Cardiac septum (tissue), 1 donor: ENCODE data around the gene RAB7B. TPM values are rescaled to one million over a fixed set of nuclear protein-coding genes. Genes with fewer than 3 reads are reported as not detected.
A peak's percentile ranks its signal among the peaks of the same experiment; 100 is the strongest.

ENCODE experiments used
- DNase-seq: peaks from one replicate; pipeline ENCODE4 v3.0.0-alpha.2; 2020; ENCODE audit warnings: low spot score
- intact Hi-C: fragments of 100-400 bp; cut with DNase I; formaldehyde crosslinking; loops from one replicate; pipeline ENCODE4 v1.14.0; 2022
- total RNA-seq: library from RNA; stranded (reverse); fragmentation: NEBNext Ultra II Directional; extraction: Animal tissue kit (Norgen Biotek cat#: 25700); gene quantifications from one replicate; pipeline ENCODE4 v1.2.1, GENCODE V29; 2021
- donor health status: DM: no; HTN: no; CAD: no.

The RAB7B gene
- total RNA-seq, 1 donor from 2014 or later: 2.1 TPM

DNA sequence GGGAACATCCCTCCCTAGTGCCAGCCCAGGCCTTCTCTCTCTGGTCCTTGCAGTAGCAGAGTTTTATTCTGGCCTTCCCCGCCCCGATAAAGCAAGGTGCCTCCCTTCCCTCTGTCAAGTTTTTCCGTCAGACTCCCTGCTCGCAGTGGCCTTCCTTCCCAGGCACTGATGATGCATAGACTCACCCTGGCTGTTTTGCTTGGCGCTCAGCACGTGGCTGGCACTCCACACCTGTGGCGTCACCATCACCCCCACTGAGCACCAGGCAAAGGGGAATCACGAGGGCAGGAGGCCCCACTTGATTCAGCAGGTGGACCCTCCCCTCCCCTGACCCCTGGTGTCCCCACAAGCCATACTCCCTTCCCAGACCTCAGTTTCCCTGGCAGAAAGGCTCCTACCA, 67.3 kb downstream of the RAB7B start:
- no peak for DNase-seq
- intact Hi-C loops: no loop called here

DNA sequence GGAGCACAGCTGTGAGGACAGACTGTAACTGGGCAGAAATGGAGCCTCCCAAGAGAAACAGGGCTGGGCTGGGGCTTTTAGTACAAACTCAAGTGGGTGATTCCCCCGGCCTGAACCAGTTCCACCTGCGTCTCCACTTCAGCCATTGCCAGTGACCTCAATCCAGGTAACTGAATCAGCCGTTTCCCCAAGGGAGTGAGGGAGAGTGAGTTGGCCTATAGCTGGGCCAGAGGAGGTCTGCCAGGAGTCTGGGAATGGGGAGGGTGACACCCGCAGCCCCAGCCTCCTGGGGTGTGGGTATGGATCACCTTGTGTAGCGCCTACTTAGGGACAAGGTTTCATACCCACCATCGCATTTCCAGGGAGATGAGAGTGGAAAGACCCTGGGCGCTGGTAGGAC, 68.4 kb downstream of the RAB7B start:
- no peak for DNase-seq
- intact Hi-C loops: no loop called here

DNA sequence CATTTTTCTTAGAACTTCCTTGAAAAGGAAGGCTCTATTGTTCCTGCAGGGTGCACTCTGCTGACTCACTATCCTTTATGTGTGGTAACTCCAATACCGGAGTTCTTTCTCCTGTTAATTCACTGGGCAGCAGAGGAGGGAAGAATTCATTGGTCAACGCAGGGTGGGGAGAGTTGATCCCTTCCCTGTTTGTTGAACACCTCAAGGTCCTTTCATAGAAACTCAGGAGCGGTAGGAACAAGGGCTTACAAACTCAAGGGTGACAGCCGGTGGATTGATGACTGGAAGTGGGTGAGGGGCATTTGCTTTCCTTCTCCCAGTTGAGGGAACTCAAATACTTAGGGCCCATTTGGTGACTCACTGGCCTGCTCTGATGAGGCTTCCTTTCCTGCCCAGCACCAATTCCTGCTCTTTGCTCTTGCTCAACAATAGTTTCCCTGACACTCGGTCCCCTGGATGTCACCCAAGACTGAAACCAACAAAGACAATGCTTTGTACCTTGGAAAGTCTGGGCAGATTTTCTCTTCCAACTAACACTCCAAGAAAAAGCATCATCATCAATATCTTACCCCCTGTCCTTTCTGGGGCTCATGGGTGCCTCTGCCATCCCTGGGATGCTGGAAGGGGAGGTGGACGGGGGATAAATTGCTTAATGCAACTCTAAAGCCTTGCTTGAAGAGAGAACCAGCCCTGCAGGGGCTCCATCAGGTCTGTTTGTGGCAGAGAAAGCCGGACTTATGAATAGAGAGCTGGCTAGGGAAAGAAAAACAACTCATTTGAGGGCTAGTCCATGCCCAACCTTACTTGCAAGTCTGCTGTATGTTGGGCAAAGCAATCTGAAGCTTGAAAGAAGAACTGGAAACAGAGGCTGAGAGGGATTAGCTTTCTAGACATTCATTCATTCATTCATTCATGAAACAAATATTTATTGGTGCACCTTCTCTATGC, 69.2 kb downstream of the RAB7B start:
- intact Hi-C loops: no loop called here
- no peak for DNase-seq

DNA sequence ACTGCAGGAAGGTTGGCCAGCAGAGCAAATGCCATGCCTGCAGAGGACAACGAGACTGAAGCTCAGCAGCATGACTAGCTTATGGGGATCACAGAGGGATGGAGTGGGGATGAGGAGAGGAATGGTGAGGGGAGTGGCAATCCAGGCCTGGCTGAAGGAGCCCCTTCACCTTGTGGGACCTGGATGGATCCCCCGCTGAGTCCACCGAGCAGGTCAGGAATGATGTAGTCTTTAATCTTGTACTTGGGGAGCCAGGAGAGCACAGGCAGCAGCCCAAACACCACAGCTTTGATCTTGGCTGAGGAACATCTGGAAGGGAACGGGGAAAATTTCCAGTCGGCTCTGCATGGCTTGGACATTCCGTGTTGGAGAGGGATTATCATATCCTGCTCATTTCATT, 70.4 kb downstream of the RAB7B start:
- intact Hi-C loops: no loop called here
- no peak for DNase-seq

DNA sequence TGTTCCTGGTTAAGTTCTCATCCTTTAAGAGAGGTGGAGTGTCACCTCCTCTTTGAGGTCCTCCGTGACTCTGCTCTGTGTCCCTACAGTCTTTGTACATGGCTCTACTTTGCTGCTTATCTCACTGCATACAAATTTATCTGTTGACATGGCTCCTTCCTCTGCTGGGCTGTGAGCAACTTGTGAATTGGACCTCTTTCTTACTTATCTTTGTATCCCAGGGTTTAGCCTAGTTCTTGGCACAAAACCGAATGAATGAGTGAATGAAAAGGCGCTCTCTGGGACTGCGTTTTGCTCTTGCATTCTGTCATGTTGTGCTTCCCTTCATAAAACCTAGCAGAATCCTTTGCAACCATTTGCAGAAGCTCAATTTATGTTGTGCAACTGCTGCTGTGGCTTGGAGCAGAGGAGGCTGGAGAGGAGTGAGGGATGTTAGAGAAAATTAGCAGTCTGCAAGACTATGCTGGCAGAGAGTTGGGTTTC, 72.4 kb downstream of the RAB7B start:
- intact Hi-C loops: no loop called here
- DNase-seq: no peak

DNA sequence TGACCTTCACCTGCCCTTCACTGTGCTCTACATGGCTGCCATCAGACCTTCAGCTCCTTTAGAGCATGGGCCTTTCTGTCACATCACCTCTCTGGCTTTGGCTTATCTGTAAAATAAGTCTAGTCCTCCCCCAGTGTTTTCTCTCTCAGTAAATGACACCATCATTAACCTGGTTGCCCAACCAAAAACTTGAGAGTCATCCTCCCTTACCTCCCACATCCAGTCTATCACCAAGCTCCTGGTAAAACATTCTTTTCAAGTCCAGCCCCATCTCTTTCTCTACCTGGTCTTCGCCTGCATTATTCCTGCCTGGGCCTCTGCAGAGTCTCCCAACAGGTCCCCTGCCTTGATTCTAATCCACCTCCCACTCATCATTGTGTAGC, 73.0 kb downstream of the RAB7B start:
- DNase-seq: no peak
- intact Hi-C loops: no loop called here

DNA sequence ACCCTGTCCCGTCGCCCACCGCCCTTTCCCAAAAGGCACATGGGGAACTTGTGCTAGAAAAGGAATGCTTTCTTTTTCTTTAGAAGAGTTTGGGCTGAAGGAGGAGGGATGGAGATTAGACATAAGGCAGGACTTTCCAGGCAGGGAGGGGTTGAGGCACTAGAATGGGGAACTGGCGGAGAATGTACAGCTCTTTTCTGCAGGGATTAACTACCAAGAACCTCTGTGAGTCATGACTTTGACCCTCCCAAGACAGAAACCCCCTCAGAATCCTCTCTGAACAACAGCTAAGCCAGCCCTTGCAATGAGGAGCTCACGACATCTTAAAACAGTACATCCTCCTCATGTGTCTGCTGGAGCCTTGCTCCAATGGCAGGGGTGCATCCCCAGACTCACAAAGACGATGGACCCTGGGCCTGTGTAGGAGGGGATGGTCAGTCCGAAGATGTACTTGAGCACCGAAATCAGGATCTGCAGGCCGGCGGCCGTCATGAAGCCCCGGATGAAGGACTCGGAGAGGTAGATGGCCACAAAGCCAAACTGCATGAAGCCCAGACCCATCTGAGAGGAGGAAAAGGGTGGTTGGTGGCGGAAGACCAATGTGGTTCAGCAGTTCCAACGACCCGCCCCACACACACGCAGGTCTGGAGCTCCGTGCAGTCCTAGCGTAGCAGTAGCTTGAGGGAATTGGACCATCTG, 73.5 kb downstream of the RAB7B start:
- intact Hi-C loops: no loop called here
- no peak for DNase-seq

DNA sequence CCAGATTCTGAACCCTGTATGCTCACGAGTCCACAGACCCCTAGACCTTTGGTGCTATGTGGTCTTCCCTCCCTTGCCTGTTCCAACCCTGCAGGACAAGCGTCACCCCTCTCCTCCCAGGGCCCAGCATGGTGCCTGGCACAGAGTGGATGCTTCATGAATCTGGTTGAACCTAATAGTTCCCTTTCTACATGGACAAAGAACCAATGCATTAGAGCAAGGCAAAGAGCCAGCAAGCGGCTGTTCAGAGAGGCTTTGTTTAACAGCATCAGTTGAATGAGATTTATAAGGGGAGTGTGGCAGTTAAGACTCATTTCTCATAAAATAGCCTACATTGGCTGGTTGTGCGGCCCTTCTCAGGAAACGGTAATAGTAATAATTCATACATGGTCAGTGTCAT, 74.9 kb downstream of the RAB7B start:
- intact Hi-C loops: no loop called here
- peak; percentile 39 for DNase-seq

DNA sequence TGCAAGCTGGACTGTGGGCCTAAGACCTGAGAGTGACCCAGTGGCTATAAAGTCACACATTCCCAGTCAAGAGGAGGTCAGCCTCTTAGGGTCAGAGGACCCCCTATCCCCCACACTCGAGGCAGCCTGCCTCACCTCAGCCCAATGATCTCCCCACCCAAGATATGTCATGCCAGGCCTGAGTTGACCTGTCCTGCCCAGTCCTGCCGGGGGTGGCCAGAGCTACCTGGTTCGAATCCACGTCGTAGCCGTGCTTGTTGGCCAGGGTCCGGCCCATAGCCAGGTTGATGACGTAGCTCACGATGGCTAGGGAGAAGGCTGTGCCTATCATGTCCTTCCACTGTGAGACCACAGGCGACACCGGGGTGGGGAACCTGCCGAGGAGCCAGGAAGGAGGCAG, 75.5 kb downstream of the RAB7B start:
- DNase-seq: peak; percentile 70
- intact Hi-C loops: no loop called here

DNA sequence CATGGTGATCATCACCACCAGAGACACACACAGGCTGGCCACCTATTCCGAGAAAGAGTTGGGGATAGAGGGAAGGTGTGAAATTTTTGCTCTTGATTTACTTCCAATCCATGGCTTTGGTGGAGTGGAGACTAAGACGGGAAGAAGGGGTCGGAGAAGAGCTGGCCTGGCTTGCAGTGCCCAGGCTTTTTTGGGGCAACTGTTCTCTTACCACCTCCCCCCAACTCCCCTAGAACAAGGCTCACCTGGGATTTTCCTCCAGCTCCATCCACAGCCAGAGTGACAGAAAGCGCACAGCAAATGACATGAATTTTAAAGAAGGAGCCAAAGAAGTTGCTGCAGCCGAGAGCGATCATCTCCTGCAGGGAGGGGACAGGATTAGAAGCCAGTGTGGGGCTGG, 75.9 kb downstream of the RAB7B start:
- intact Hi-C loops: no loop called here
- peak; percentile 33 for DNase-seq

Other genes starting within 250 kb of the RAB7B start
- gene RAB29, start 227.9 kb downstream of the RAB7B start, total RNA-seq: 21.3 TPM
- gene SLC41A1, start 190.2 kb downstream of the RAB7B start, total RNA-seq: 238 TPM
- gene PM20D1, start 153.3 kb downstream of the RAB7B start, total RNA-seq: 1.7 TPM
- gene SLC26A9, start 59.9 kb downstream of the RAB7B start, total RNA-seq: 9.8 TPM
- not detected for gene CTSE, start 20.5 kb upstream of the RAB7B start, total RNA-seq
- gene RHEX, start 49.8 kb upstream of the RAB7B start, total RNA-seq: 0.24 TPM
- gene AVPR1B, start 114.0 kb upstream of the RAB7B start, total RNA-seq: not detected
- gene FAM72A, start 199.4 kb upstream of the RAB7B start, total RNA-seq: 0.35 TPM
- 15.0 TPM for gene SRGAP2, start 200.1 kb upstream of the RAB7B start, total RNA-seq